HepG2 (cell line): ENCODE data around the gene KIAA1755. TPM values are rescaled to one million over a fixed set of nuclear protein-coding genes. Genes with fewer than 3 reads are reported as not detected.

Experiments used
- GRHL1 ChIP-seq: sonication (generic); formaldehyde crosslinking; conservative IDR thresholded peaks from 2 replicates; pipeline ENCODE4 v1.8.0; 2022; ENCODE audit warnings: missing genetic modification reagents
- IKZF4 ChIP-seq: sonication (generic); formaldehyde crosslinking; IDR thresholded peaks from 2 replicates; pipeline ENCODE4 v1.5.1; 2020; ENCODE audit warnings: borderline replicate concordance, mild to moderate bottlenecking, low read depth, missing genetic modification reagents; ENCODE audit errors: not compliant biosample characterization
- SYNCRIP ChIP-seq: fragments of 200-400 bp; formaldehyde crosslinking; IDR thresholded peaks from 2 replicates; pipeline ENCODE4 v1.6.1; 2018; ENCODE audit warnings: mild to moderate bottlenecking, low read depth, low read length; ENCODE audit not compliant: insufficient read depth
- ZHX2 ChIP-seq, 2 experiments: sonication (generic) in 1 of 2; formaldehyde crosslinking in 1 of 2; IDR thresholded peaks; 2 replicates each; pipeline versions ENCODE4 v1.6.1 to v1.9.0; 2014 to 2022; ENCODE audit warnings: antibody characterized with exemption in 1 of 2, borderline replicate concordance in 1 of 2, inconsistent platforms in 1 of 2, low read depth in 1 of 2, missing genetic modification reagents in 1 of 2
- ZNF142 ChIP-seq: sonication (generic); formaldehyde crosslinking; IDR thresholded peaks from 2 replicates; pipeline ENCODE4 v1.4.0; 2020; ENCODE audit warnings: missing genetic modification reagents
- ZNF253 ChIP-seq: sonication (generic); formaldehyde crosslinking; IDR thresholded peaks from 2 replicates; pipeline ENCODE4 v1.8.0; 2022; ENCODE audit warnings: mild to moderate bottlenecking, missing genetic modification reagents, borderline replicate concordance
- ZNF367 ChIP-seq: sonication (generic); formaldehyde crosslinking; IDR thresholded peaks from 2 replicates; pipeline ENCODE4 v1.4.0; 2020; ENCODE audit warnings: missing genetic modification reagents, borderline replicate concordance
- ZNF687 ChIP-seq: sonication (generic); formaldehyde crosslinking; IDR thresholded peaks from 2 replicates; pipeline ENCODE4 v1.5.1; 2020; ENCODE audit warnings: mild to moderate bottlenecking, missing genetic modification reagents, moderate library complexity
- polyA plus RNA-seq, 8 experiments: library from polyadenylated mRNA; depleted of rRNA in 3 of 8; stranded (reverse) in 7 of 8; unstranded in 1 of 8; fragments of >200 nt; fragmentation: Illumina TruSeq in 4 of 8; extraction: Trizol in 4 of 8; gene quantifications; 2 replicates each; pipeline versions ENCODE4 v1.2.1 to v1.2.3, GENCODE V29; 2011 to 2016; ENCODE audit warnings: low read depth in 4 of 8, missing spikeins in 1 of 8, mixed read lengths in 1 of 8; ENCODE audit not compliant: insufficient read depth in 1 of 8
- total RNA-seq, 5 experiments: library from RNA; depleted of rRNA; stranded (reverse); fragments of >200 nt; fragmentation: Illumina TruSeq; extraction: Trizol; gene quantifications; 2 replicates each; pipeline ENCODE4 v1.2.3, GENCODE V29; 2016; ENCODE audit warnings: low read depth in 1 of 5

KIAA1755 gene
- total and polyA plus RNA-seq, 2 of the 13 experiments (the other 11 are each of a cell fraction or from before 2014, with no cell fraction given), result 0.04 TPM; not detected in 1

GRCh38 chr20:38222231-38222922 lies 38.2 kb downstream of the KIAA1755 start (continued):
- TF ChIP-seq ZNF687 (CRISPR knock-in tag) (peak; percentile 35), ZNF367 (CRISPR knock-in tag) (no peak), GRHL1 (CRISPR knock-in tag) (no peak), ZNF142 (CRISPR knock-in tag) (no peak), SYNCRIP (no peak), IKZF4 (CRISPR knock-in tag) (no peak), ZHX2 (IDR thresholded peaks at IDR 0.05; ENCODE audit: low read depth) (no peak), ZHX2 (CRISPR knock-in tag; IDR thresholded peaks at IDR 0.05; ENCODE audit: borderline replicate concordance) (no peak), ZNF253 (no peak; the same call in 1 of the 2 replicates)
